Osteocyte (in vitro differentiated cells): ENCODE results near the gene SCN8A. TPM values are rescaled to one million over a fixed set of nuclear protein-coding genes. Genes with fewer than 3 reads are reported as not detected.

ENCODE experiments used
- DNase-seq: peaks from one replicate; pipeline ENCODE4 v3.0.0; 2021; ENCODE audit warnings: mixed read lengths; ENCODE audit not compliant: unreplicated experiment; ENCODE audit errors: extremely low spot score
- H3K27ac Mint-ChIP-seq: one replicate; pipeline ENCODE4 v1.8.0; 2021; ENCODE audit warnings: mild to moderate bottlenecking, mixed read lengths; ENCODE audit not compliant: unreplicated experiment
- H3K27me3 Mint-ChIP-seq: one replicate; pipeline ENCODE4 v1.8.0; 2021; ENCODE audit warnings: mixed read lengths; ENCODE audit not compliant: unreplicated experiment
- H3K36me3 Mint-ChIP-seq: one replicate; pipeline ENCODE4 v1.8.0; 2021; ENCODE audit warnings: mixed read lengths; ENCODE audit not compliant: unreplicated experiment
- H3K4me1 Mint-ChIP-seq: one replicate; pipeline ENCODE4 v1.8.0; 2021; ENCODE audit warnings: mixed read lengths; ENCODE audit not compliant: unreplicated experiment
- H3K4me3 Mint-ChIP-seq: one replicate; pipeline ENCODE4 v1.8.0; 2021; ENCODE audit warnings: mild to moderate bottlenecking, moderate library complexity, mixed read lengths; ENCODE audit not compliant: unreplicated experiment
- H3K9me3 Mint-ChIP-seq: one replicate; pipeline ENCODE4 v1.8.0; 2021; ENCODE audit warnings: mixed read lengths; ENCODE audit not compliant: unreplicated experiment
- CTCF ChIP-seq: fragments of 200-600 bp; sonication (generic); IDR thresholded peaks from 2 replicates; pipeline ENCODE4 v1.5.0; 2021; ENCODE audit warnings: antibody characterized with exemption, mild to moderate bottlenecking, moderate library complexity
- total RNA-seq: library from RNA; stranded (reverse); gene quantifications from 2 replicates; pipeline ENCODE4 v1.2.1, GENCODE V29; 2021

SCN8A gene
- total RNA-seq, 1 donor from 2014 or later: 1.5 TPM

GRCh38 chr12:51839310-51839947 is 248.4 kb downstream of the SCN8A start:
- Mint-ChIP-seq H3K27me3 (peaks cover 71% of the 10 kb centered on the region), H3K4me3 (no peak overlapping the region)

GRCh38 chr12:51840966-51841365 is 249.9 kb downstream of the SCN8A start:
- DNase-seq: no peak
- H3K4me1 Mint-ChIP-seq: no peaks in the 10 kb centered on the region
- H3K27me3 Mint-ChIP-seq: peaks cover 82% of the 10 kb centered on the region
- no peak for TF ChIP-seq CTCF
- H3K27ac Mint-ChIP-seq: no peak overlapping the region
- H3K9me3 Mint-ChIP-seq: no peaks in the 10 kb centered on the region
- no peaks in the 10 kb centered on the region for H3K36me3 Mint-ChIP-seq
- H3K4me3 Mint-ChIP-seq: no peak overlapping the region

More at GRCh38 chr12:51839310-51839947, 248.4 kb downstream of the SCN8A start:
- Mint-ChIP-seq H3K4me1 (no peaks in the 10 kb centered on the region), H3K36me3 (no peaks in the 10 kb centered on the region), H3K9me3 (no peaks in the 10 kb centered on the region), H3K27ac (no peak overlapping the region)
- TF ChIP-seq CTCF: no peak
- DNase-seq: no peak

GRCh38 chr12:51841727-51842126 is 250.7 kb downstream of the SCN8A start:
- no peak overlapping the region for H3K27ac Mint-ChIP-seq
- no peak for DNase-seq
- no peaks in the 10 kb centered on the region for H3K9me3 Mint-ChIP-seq
- peaks cover 82% of the 10 kb centered on the region for H3K27me3 Mint-ChIP-seq
- H3K4me3 Mint-ChIP-seq: no peak overlapping the region
- H3K36me3 Mint-ChIP-seq: no peaks in the 10 kb centered on the region
- H3K4me1 Mint-ChIP-seq: peaks cover 1% of the 10 kb centered on the region
- no peak for TF ChIP-seq CTCF

GRCh38 chr12:51844854-51845253 is 253.8 kb downstream of the SCN8A start:
- H3K27ac Mint-ChIP-seq: no peak overlapping the region
- no peaks in the 10 kb centered on the region for H3K9me3 Mint-ChIP-seq
- peaks cover 55% of the 10 kb centered on the region for H3K27me3 Mint-ChIP-seq
- H3K36me3 Mint-ChIP-seq: no peaks in the 10 kb centered on the region
- H3K4me3 Mint-ChIP-seq: no peak overlapping the region
- H3K4me1 Mint-ChIP-seq: peaks cover 6% of the 10 kb centered on the region
- no peak for TF ChIP-seq CTCF
- DNase-seq: no peak

- Mint-ChIP-seq H3K9me3 (no peaks in the 10 kb centered on the region), H3K36me3 (no peaks in the 10 kb centered on the region), H3K4me1 (peaks cover 6% of the 10 kb centered on the region), H3K4me3 (no peak overlapping the region), H3K27me3 (peaks cover 50% of the 10 kb centered on the region), H3K27ac (no peak overlapping the region)
- TF ChIP-seq CTCF: no peak
- DNase-seq: no peak
These were observed 254.4 kb downstream of the SCN8A start for GRCh38 chr12:51845482-51845881.
